ENCODE data around the gene RARRES2.

The RARRES2 gene

DNA sequence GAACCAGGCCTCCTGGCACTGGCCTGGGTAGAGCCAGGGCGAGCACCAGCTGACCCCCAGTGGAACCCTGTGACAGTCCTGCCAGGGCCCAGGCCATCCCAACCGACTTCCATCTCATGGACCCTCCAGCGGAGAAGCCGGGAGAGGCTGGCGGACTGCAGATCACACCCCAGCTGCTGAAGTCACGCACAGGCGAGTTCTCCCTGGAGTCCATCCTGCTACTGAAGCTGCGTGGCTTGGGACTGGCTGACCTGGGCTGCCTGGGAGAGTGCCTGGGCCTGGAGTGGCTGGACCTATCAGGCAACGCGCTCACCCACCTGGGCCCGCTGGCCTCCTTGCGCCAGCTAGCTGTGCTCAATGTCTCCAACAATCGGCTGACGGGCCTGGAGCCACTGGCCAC, 4.7 kb downstream of the RARRES2 start:
- DNase-seq (ENCODE audit: low read depth): no peak

DNA sequence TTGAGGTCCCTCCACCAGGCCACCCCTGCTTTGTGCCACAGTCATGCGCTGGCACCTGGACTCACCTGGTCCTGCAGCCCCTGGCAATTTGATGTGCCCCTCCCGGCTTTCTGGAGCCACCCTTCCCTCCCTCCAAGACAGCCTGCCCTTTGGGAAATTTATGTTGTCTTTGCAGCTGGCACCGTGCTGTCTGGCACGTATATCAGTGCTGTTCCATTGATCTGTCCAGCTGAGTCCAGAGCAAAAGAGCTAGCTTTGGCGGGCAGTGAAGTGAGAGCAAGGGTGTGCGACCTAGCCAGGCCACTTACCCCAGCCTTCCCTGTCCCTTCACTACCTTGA, 5.7 kb downstream of the RARRES2 start:
- DNase-seq (ENCODE audit: low read depth): no peak

DNA sequence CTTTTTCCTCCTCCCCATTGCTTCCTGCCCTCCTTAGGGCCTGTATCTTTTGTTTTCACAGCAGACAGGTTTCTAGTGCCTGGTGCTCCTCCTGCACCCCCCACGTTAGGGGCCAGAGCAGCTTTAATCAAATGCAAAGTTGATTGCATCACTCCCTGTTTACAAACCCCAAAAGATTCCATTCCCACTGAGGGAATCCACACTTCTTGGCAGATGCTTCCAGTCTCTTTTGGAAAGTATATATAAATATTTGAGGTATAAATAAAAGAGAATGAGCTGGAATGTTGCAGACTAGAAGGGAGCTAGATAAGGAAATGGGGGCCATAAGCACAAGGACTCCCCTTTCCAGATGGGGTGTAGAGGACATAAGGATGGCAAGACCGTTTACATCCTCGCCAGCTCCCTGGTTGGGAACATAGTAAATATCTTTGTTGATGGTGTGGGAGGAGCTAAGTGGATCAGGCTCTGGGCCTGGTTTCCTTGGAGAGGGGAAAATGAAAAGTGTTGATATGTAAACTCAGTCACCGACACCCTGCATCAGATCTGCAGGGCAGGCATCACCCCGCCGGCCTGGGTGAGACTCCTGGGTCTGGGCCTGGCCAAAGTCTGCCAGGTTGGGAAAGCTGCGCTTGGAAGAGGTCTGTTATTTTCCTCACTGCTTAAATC, 6.2 kb downstream of the RARRES2 start:
- DNase-seq (ENCODE audit: low read depth): no peak

GRCh38 chr7:150334108-150334507, 7.3 kb downstream of the RARRES2 start:
- no peak for DNase-seq (ENCODE audit: low read depth)

- DNase-seq (ENCODE audit: low read depth): no peak
These were observed 7.8 kb downstream of the RARRES2 start for GRCh38 chr7:150333659-150334058.

GRCh38 chr7:150332852-150333635, 8.4 kb downstream of the RARRES2 start:
- DNase-seq (ENCODE audit: low read depth): no peak

GRCh38 chr7:150330211-150330885, 11.1 kb downstream of the RARRES2 start:
- no peak for DNase-seq (ENCODE audit: low read depth)

DNA sequence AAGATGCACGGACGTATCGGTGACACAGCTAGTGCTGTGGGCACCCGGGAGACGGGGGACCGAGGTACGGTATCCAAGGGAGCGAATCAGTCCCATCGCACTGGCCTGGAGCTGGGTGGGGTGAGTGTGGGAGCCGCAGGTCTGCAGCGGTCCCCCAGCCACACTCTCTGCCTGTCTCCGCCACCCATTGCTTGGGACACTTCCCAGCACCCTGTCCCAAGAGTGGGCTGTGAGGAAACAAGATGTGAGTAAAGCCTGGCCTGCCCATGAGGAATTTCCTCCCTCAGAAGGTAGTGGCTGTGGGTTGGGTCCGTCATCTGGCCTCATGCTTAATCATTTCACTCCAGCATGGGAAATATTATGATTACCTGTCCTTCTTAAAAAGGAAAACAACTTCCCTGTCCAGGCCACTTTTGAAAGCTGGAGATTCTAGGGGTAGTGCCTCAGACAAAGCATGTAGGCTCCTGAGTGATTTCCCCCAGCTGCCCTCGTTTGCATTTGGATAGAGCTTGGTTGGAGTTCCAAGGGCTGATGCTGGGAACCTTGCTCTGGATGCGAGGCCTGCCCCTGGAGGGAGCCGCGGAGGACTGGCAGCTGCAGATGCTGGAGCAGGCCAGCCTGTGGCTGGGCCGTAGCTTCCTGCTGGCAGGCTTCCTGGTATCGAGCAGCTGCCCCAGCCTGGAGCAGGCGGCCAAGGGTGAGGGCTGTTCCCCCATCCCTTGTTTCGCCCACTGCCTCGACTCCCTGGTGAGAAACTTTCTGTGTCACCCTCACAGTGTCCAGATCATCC, 11.9 kb downstream of the RARRES2 start:
- no peak for DNase-seq (ENCODE audit: low read depth)

GRCh38 chr7:150327308-150327707, 14.1 kb downstream of the RARRES2 start:
- DNase-seq (ENCODE audit: low read depth): no peak

GRCh38 chr7:150326657-150327268, 14.7 kb downstream of the RARRES2 start:
- no peak for DNase-seq (ENCODE audit: low read depth)

DNA sequence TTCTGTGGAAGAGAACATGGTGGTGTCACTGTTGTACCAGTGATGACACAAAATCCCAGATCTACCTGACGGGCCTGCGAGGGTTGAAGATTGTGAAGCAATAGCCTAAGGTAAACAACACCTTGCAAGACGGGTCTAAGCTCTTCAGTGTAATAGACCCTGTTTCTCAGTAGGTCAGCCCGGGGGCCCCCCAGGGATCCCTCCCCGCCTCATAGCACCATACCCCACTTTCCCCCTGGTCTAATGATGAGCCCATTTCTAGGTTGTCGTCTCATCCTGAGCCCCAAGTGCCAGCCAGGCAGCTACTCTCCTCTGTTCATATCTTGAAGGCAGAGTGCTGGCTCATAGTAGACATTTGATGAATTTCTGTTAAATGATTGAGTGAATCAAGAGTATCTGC, 15.5 kb downstream of the RARRES2 start:
- no peak for DNase-seq (ENCODE audit: low read depth)

DNA sequence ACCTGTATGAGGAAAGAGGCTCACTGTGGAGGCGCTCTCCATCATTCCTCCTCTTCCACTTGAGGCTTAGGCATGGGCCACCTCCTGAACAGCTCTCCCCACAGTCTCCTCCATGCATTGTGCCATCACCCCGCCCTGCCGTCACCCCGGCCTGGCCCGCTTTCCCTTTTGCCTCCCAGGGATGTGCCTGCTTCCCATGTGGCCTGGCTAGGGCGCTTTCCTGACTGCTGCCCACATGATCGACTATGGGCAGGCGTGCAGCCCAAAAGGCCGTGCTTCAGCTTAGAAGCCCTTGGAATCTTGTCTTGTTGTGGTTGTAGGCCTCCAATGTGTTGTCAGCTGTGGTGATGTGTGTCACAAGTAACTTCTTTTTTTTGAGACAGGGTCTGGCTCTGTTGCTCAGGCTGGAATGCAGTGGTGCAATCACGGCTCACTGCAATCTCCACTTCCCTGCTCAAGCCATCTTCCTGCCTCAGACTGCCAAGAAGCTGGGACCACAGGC, 16.3 kb downstream of the RARRES2 start:
- no peak for DNase-seq (ENCODE audit: low read depth)

GRCh38 chr7:150324373-150324961, 17.0 kb downstream of the RARRES2 start:
- no peak for DNase-seq (ENCODE audit: low read depth)

DNA sequence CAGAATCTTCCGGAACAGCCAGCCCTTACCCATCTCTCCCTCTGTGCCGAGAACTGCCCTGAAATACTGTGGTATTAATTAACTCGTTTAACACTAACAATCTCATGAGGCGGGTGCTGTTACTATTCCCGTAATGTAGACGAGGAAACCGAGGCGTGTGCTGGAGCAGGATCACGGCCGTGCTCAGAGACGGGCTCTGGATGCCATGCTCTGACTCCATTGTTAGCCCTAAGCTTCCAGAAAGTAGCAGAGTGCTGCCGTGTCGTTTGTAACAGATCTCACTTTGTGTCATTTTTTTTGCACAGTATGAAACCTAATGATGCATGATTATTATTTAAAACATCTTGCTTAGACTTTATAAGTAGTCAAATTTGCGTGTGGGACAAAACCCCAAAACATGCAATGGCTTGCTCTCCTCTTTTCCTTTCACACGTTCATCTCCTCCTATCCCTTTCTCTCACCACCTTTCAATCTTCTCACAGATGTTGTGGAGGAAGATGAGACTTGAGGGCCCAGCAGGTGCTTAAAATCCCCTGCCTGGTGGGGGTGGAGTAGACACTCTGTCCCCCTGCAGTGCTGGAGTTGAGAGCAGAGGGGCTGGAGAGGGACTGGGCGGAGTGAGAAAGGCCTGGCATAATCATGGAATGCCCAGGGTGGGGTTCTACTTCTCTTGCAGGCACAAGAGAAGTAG, 17.6 kb downstream of the RARRES2 start:
- no peak for DNase-seq (ENCODE audit: low read depth)

- no peak for DNase-seq (ENCODE audit: low read depth)
These were observed 18.4 kb downstream of the RARRES2 start, which contains the start of the genes ACTR3C and LRRC61 for GRCh38 chr7:150322833-150323681. Gene ACTR3C (minus strand): TSS chr7:150323545. CDS start chr7:150295296, 28,249 bp downstream. Gene LRRC61 (plus strand): TSS chr7:150323355. CDS start chr7:150336862, 13,507 bp downstream.

GRCh38 chr7:150322114-150322832, 19.2 kb downstream of the RARRES2 start:
- no peak for DNase-seq (ENCODE audit: low read depth)

- DNase-seq (ENCODE audit: low read depth): no peak
These were observed 19.7 kb downstream of the RARRES2 start for GRCh38 chr7:150321788-150322113.

GRCh38 chr7:150317748-150318444, 23.5 kb downstream of the RARRES2 start:
- DNase-seq (ENCODE audit: low read depth): no peak

Data from HS-27A (cell line).